GM19467 (cell line): Measurements from ENCODE around the gene PLEKHO2.

ENCODE experiments used
- ATAC-seq: cut with Tn5 transposase; IDR thresholded peaks from one replicate; pipeline ENCODE4 v1.9.1; 2021; ENCODE audit warnings: mild to moderate bottlenecking, moderate library complexity; ENCODE audit not compliant: unreplicated experiment

PLEKHO2 gene

DNA sequence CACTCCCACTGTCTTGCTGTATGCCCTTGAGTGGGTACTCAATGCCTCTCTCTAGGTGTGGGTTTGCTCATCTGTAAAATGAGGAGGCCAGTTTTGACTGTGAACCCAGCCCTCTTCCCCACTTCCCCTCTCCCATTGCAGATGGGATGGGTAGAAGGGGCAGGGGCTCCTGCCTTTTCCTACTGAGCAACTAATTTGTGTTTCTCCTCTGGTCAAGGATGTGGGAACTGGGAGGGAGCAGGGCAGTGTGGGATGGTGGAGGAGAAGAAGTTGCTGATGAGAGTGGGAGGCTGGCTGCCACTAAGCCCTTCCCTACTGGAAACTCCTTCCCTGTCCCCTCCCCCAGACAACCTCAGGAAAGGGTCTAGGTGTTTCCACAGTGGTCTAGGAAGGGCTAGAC, 49.8 kb downstream of the PLEKHO2 start:
- no peak for ATAC-seq

GRCh38 chr15:64892847-64893403, 51.2 kb downstream of the PLEKHO2 start:
- no peak for ATAC-seq

DNA sequence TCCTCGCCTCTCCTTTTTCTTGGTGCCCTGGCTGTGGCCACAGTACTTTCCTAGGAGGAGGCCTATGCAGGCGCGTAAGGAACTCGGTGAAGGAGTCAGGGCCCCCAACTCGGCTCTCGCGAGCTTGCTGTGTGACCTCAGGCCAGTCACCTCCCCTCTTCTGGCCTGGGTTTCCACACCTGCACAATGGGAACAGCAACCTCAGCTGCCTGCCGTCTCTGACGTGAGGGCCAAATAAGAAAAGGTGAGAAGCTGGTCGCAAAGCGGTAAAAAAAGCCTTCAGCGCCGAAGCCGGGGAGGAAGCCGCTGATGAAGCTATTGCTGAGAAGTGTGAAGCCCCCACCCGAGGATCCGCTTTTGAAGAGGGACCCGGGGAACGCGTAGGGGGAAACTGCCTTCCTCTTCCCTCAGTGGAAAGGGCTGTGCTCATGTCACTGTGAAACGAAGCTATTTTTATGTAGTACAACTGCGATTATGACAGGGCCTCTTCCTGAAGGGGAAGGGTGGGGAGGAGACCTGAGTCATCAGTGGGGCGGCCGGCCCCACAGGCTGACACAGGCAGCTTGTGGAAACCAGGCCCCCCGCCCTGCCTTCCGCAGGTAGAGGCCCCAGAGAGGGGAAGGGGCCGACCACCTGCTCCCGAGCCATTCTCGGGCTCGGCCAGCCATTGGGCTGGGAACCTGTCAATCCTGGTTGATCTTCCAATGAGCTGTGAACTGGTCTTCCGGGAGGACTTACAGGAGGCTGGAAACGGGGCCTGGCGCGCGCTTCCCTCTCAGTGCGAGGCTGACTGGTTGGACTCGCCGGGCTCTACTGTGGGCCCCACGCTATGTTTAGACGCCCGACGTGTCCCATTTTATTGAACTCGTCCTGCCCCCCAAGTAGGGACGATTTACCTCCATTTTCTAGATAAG, 52.0 kb downstream of the PLEKHO2 start:
- ATAC-seq, result peak; percentile 61

- ATAC-seq, result peak; percentile 33
These were observed 52.8 kb downstream of the PLEKHO2 start for GRCh38 chr15:64894395-64895056.

GRCh38 chr15:64895285-64896065, 53.8 kb downstream of the PLEKHO2 start:
- no peak for ATAC-seq

DNA sequence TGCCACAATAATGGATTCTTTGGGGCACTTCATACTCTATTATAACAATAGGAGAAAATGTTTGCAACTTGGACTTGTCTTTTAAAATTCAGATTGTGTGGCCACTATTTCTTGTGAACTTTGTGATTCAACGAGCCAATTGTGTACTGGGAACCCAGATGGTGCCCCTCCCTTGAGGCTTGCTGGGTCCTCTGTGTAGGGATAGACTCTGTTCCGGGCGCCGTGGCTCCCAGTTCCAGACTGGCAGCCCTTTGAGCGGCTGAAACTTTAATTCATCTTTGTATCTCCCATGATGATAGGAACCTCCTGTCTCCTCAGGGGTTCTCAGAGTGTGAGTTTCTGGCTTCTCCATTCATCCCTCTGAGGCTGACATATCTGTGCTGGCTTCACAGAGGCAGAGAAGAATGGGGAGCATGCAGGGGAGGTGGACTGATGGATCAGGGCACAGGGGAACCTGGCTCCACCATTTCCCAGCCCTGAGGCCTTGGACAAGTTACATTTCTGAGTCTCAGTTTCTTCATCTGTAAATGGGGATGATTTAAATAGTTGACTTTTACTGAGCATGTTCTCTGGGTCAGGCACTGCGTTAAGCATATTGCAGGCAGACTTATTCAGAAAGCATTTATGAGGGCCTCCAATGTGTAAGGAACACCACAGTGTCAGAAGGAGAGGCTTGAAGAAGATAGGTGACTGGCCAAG, 54.8 kb downstream of the PLEKHO2 start:
- no peak for ATAC-seq

DNA sequence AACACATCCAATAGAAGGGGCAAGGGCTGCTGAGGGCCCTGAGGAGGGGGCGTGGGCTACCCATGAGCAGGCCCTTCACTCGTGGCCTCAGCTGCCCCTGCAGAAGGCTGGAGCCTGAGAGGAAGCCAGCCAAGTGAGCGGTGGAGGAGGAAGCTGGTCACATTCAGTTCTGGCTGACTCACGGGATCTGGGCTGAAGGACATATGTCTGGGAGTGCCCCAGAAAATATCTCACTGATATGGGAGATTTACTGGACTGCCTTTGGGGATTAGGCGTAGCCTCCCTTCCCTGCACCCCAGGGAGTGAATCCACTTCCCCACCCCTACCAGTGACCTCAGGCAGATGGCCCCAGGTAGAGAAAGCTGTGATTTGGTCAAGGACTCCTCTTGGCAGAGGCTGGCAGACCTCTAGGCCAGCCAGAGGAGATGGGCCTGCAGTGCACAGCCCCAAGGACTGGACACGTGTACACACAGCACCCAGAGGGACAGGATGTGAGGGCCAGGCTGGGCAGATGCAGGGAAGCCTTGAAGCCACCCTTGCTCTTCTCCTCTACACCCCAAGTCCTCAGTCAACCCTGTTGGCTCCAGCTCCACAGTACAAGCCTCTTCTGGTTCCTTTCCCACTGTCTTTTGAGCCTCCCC, 55.8 kb downstream of the PLEKHO2 start:
- ATAC-seq, result no peak

- no peak for ATAC-seq
These were observed 56.7 kb downstream of the PLEKHO2 start for GRCh38 chr15:64898406-64898805.

GRCh38 chr15:64901141-64901540, 59.4 kb downstream of the PLEKHO2 start:
- ATAC-seq, result no peak

DNA sequence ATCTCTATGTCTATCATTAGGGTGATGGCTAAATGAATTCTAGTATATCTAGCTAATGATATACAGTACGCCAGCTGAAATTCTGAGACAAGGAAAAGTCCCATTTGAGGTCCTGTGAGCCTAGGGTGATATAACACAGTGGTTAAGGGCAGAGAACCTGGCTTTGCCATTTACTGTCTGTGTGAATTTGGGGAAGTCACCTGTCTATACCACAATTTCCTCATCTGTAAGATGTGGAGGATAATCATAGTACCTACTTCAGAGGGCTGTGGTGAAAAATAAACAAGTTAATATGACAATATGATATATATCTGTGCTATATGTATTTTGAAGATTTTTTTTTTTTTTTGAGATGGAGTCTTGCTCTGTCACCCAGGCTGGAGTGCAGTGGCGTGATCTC, 60.2 kb downstream of the PLEKHO2 start:
- ATAC-seq, result no peak

DNA sequence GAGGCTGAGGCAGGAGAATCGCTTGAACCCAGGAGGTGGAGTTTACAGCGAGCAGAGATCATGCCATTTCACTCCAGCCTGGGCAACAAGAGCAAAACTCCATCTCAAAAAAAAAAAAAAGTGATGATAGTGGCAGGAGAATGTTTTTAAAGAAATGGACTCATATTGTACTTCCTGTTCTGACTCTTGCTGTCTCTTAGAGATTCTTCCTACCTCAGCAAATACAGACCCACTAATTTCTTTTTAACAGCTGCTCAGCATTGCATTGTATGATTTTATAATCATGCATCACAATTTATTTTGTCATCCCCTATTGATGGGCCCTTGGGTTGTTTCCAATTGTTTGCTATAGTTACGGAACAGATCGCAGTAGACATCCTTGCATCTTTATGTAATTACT, 61.1 kb downstream of the PLEKHO2 start:
- ATAC-seq, result no peak

- ATAC-seq, result no peak
These were observed 61.7 kb downstream of the PLEKHO2 start for GRCh38 chr15:64903326-64903950.

DNA sequence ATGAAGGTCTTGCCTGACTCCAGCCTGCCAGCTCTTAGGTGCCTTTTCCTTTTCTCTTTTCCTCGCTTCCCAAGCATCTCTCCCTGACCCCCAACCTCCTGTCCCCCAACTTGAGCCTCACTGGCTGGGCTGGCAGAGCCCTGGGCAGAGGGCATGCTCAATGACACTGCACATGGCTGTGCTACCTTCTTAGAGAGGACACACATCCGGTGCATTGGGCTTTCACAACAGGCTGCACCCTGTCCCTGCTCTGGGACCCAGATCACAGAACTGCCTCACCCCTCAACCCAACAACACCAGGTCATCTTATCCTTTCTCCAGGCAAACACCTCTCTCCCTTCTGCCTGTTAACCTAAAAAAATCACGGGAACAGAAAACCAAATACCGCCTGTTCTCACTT, 62.5 kb downstream of the PLEKHO2 start:
- no peak for ATAC-seq

- ATAC-seq, result no peak
These were observed 63.6 kb downstream of the PLEKHO2 start for GRCh38 chr15:64905119-64905831.

GRCh38 chr15:64905941-64906340, 64.2 kb downstream of the PLEKHO2 start:
- no peak for ATAC-seq

DNA sequence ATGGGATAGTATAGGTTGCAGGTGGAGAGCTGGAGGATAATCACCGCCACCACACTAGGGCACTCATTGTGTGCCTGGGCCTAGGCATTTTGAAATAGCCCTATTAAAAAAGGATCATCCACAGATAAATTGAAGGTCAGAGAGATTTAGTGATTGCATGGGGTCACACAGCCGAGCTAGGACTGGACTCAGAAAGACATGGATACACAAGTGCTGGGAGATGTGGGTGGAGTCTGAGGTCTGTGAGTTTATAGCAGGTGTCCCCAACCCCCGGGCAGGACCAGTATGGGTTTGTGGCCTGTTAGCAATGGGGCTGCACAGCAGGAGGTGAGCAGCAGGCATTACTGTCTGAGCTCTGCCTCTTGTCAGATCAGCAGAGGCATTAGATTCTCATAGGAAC, 64.7 kb downstream of the PLEKHO2 start:
- no peak for ATAC-seq

GRCh38 chr15:64907991-64908390, 66.3 kb downstream of the PLEKHO2 start:
- ATAC-seq, result no peak

- ATAC-seq, result no peak
These were observed 67.8 kb downstream of the PLEKHO2 start for GRCh38 chr15:64909546-64909945.
